Measurements from ENCODE around the gene TPMT.
"Not testable (repeated sequence)": the region's sequence is repeated elsewhere in the genome, so short reads cannot be mapped to it uniquely, and the experiment has no call there.

TPMT gene

GRCh38 chr6:18154507-18155149 is at the start of gene TPMT:
Gene TPMT (minus strand): TSS chr6:18155077. CDS start chr6:18149127, 5,950 bp downstream.
- no peak for DNase-seq

DNA sequence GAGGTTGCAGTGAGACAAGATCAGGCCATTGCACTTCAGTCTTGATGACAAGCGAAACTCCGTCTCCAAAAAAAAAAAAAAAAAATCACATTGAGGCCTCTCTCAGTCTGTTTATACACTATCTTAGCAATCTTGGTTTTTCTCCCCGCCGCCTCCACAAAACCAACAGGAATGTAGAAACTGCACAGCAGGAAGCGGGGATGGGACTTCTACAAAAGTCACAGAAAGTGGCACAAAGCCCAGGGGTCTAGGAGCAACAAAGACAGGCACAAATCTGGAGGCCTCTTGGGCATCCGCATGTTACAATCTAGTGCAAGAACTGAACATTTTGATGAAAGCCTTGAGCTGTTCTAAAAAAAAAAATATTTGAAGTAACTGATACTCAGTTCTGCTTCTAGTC is 48.9 kb upstream of the TPMT start:
- no peak for DNase-seq

GRCh38 chr6:18192026-18192425 is 37.1 kb upstream of the TPMT start:
- no peak for DNase-seq

- DNase-seq, result no peak
Measured at GRCh38 chr6:18189196-18189595, 34.3 kb upstream of the TPMT start.

- no peak for DNase-seq
Measured at GRCh38 chr6:18187701-18188100, 32.8 kb upstream of the TPMT start.

DNA sequence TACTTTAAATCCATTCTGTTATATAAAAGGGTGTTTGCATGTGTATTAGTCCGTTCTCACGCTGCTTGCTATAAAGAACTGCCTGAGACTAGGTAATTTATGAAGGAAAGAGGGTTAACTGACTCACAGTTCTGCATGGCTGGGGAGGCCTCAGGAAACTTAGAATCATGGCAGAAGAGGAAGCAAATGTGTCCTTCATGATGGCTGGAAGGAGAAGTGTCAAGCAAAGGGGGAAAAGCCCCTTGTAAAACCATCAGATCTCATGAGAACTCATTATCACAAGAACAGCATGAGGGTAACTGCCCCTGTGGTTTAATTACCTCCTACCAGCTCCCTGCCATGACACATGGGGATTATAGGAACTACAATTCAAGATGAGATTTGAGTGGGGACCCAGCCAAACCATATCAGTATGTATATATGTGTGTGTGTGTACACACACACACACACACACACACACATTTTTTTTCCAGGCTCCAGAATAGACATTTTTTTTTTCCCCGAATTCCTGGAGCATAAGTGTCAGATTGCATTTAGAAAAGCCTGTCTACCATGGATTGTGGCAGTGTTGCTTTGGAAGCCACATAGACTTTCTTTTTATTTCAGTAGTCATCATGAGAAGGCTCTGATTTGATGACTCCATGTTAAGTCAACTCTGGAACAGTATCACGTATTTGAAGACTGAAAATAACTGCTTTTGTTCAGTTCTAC is 31.8 kb upstream of the TPMT start:
- peak; percentile 70 for DNase-seq

DNA sequence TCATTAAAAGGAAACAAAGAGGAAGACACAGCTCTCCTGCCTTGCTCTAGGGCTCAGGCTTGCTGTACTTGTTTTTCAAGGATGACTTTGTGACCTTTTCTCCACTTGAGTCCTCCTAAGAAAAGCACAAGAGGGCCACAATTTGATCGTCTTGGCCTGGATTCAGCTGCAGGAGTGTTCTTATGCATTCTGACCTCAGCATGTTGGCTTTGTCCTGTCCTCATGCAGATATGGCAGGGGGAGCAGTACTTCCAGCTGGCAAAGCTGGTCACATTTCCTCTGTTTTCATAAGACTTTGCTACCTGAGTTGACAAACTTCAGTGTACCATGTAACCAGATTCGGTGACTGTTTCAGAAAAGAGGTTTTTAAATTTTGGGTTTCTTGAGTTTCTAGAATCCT is 31.2 kb upstream of the TPMT start:
- no peak for DNase-seq

- DNase-seq, result no peak
Measured at GRCh38 chr6:18185624-18186023, 30.7 kb upstream of the TPMT start.

- no peak for DNase-seq
Measured at GRCh38 chr6:18183766-18184165, 28.9 kb upstream of the TPMT start.

DNA sequence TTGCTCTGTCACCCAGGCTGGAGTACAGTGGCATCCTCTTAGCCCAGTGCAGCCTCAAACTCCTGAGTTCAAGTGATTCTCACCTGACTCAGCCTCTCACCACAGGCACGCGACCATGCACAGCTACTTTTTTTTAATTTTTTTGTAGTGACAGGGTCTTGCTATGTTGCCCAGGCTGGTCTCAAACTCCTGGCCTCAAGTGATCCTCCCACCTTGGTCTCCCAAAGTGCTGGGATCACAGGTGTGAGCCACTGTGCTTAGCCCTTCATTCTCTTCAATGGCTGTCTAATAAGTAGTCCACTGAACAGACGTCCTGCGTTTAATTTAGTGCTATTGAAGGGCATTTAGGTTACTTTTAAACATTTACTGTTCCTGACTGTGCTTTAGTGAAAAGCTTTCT is 27.7 kb upstream of the TPMT start:
- no peak for DNase-seq

DNA sequence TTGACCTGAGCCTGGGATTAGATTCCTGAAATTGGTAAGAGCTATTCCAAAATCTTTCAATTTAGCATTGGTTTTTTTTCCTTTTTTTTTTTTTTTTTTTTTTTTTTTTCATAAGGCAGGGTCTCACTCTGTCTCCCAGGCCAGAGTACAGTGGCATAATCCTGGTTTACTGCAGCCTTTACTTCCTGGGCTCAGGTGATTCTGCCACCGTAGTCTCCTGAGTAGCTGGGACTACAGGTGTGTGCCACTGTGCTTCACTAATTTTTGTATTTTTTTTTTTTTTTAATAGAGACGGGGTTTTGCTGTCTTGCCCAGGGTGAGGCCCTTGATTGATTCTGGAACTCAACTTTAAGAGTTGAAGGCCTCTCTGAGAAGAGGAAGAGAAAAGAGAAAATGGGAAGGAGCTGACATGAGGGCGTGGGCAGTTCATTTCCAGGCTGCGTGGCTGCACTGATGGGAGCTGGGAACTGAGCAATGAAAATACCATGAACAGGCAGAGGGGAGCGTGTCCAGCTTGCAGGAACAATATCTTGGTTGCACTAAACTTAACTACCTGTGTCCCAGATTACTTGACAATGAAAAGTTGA is 25.0 kb upstream of the TPMT start:
- peak; percentile 87 for DNase-seq

GRCh38 chr6:18178960-18179615 is 24.2 kb upstream of the TPMT start:
- DNase-seq, result peak; percentile 64

GRCh38 chr6:18177286-18177965 is 22.5 kb upstream of the TPMT start:
- peak; percentile 81 for DNase-seq

GRCh38 chr6:18176198-18176597 is 21.3 kb upstream of the TPMT start:
- DNase-seq, result not testable (repeated sequence)

DNA sequence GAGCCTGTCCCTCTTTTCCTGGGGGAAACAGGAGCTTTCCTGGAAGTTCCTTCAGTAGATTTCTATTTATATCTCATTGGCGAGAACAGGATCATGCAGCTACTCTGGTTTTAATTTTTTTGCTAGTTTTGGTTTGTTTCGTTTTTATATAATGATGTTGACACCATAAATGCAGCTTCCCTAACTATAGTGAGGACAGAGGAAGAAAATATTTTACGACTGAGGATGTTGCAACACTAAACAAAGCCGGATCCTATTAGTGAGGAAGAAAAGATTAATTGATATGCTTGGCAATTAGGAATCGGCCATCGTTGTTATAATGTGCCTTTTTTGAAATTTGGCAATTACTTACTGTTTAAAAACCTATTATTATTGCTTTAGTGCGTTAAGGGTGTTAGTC is 17.0 kb upstream of the TPMT start:
- DNase-seq, result peak; percentile 85

DNA sequence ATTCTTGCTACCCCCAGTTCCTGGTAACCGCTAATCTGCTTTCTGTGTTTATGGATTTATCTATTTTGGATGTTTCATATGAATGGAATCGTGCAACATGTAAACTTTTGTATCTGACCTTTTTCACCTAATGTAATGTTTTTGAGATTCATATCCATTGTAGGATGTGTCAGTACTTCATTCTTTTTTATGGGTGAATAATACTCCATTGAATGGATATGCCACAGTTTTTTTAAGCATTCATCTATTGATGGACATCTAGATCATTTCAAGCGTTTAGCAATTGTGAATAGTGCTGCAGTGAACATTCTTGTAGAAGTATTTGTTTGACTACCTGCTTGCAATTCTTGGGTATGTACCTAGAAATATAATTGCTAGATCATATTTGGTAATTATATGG is 13.4 kb upstream of the TPMT start:
- DNase-seq, result no peak

DNA sequence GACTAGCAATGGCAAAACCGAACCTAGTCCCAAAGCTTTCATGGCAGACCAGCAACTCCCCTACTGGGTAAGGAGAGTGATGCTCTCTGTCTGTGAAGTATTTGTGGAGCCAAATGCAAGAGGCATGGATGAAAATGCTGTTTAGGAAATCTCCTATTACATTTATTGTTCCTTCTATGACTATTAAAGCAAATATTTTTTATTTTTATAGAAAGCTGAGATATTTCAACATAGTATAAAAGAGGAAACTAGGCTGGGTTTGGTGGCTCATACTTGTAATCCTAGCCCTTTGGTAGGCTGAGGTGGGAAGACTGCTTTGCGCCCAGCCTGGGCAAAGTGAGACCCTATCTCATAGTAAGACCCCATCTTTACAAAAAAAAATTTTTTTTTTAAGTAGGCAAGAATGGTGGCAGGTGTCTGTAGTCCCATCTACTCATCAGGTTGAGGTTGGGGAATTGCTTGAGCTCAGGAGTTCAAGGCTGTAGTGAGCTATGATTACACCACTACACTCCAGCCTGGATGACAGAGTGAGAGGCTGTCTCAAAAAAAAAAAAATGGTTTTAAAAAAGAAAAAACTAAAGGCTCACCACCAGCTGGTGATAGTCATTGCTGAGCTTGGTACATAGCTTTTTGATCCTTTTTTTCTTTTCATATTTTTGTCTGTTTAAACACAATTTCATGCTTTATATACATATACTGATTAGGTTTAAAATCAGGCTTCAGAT is 11.6 kb upstream of the TPMT start:
- peak; percentile 76 for DNase-seq

DNA sequence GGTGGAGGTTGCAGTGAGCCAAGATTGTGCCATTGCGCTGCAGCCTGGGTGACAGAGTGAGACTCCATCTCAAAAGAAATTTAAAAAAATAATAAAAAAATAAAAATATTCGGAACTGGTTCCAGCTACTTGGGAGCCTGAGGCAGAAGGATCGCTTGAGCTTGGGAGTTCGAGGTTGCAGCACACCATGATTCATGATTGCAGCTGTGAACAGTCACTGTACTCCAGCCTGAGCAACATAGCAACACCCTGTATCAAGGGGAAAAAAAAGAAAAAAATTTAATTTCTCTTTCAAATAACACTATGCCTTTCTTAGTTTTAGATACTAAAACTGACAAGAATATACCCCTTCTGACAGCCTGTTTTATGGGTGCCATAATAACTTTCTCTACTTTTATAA is 10.9 kb upstream of the TPMT start:
- DNase-seq, result peak; percentile 77

DNA sequence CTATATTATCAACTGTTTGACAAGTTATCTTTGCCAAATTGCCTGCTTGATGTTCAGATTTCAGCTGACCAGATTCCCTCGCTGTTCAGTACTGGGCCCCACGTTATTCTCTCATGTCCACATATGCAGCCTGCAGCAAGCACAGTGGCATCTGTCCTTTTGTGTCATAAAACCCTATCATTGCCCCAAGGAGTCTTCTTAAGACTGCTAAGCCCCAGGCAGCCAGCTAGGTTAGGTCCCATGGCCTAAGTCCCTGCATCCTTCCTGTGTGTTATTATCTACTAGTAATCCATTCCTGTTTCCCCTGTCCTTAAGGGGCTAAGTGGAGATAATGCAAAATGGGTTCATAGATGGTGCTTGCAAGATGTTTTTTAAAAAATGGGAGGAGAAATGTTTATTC is 7.5 kb upstream of the TPMT start:
- no peak for DNase-seq

DNA sequence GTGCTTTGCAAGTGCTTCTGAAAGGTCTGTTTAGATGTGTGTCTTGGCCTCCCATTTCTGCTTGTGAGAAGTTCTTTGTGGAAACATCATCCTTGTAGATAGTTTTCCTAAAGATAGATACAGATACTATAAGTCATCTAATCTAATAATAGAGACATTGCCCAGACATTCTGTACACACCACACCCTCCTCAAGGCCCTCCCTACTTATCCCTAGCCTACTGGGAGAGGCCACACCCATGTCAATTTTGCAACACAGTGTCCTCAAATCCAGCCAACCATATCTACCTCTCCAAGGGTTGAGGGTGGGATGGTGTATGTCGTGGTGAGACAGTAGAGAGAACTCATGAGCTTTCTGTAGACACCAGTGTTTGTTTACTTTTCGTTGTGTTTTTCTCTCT is 6.6 kb upstream of the TPMT start:
- DNase-seq, result peak; percentile 32

DNA sequence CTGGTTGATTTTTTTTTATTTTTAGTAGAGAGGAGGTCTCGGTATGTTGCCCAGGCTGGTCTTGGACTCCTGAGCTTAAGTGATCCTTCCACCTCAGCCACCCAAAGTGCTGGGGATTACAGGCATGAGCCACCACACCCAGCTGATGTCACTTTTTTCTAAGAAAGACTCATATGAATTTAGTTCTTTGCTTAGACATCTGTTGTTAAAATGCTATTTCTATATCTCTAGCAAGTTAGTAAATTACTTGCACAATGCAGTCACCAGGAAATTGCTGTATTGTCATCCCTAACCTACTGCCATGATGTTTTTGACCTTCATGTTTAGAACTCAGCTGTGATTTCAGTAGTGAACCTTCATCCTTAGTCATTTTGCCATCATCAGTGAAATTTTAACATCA is 6.0 kb upstream of the TPMT start:
- peak; percentile 82 for DNase-seq

DNA sequence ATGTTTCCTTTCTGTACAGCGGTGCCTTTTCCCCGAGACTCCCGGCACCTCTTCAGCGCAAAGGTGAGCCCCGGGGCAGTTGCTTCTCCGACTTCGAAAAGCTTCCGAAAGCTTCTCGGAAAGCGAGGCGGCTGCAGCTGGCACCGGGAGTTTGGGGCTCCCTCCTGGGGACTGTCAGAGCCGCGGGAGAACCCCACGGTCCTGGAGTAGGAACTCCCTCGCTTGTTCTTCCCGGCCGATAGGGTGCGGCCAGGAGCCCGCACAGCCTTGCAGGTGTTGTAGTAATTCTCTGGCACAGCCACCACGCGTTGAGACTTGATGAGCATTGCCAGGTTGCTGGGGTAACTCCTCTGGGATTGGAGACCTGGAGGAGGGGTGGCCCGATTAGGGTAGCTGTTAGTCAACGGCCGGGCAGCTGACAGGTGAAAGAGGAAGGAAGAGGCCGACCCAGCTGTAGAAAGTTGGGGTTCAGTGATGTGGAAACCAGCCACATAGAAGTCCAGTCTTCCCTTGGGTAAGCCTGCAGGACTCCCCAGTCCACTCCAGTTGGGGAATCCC is 1.1 kb upstream of the TPMT start:
- peak; percentile 54 for DNase-seq

Data from inflammatory macrophage treated with lipopolysaccharide for 4 hours (primary cell).